ENCODE results near the gene DUSP16.
"Not testable (repeated sequence)": the region's sequence is repeated elsewhere in the genome, so short reads cannot be mapped to it uniquely, and the experiment has no call there.

DUSP16 gene

GRCh38 chr12:12546314-12546772, 16.3 kb downstream of the DUSP16 start:
- DNase-seq (ENCODE audit: low read depth), result no peak

DNA sequence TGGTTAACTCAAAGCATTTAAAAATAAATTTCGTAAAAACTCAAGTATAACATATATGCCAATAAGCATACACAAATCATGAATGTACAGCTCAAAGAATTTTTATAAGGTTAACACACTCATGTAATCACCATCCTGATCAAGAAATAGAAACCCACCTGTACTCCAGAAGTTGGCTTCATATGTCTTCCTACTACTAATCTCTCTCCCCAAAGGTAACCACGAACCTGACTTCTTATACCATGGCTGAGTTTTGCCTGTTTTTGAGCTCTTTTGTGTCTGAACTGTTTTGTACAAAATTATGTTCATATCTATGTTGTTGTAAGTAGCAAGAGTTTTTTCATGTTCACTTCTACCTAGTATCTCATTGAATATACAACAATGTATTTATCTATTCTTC, 18.7 kb downstream of the DUSP16 start:
- no peak for DNase-seq (ENCODE audit: low read depth)

- DNase-seq (ENCODE audit: low read depth), result no peak
Measured at GRCh38 chr12:12542964-12543363, 19.7 kb downstream of the DUSP16 start.

DNA sequence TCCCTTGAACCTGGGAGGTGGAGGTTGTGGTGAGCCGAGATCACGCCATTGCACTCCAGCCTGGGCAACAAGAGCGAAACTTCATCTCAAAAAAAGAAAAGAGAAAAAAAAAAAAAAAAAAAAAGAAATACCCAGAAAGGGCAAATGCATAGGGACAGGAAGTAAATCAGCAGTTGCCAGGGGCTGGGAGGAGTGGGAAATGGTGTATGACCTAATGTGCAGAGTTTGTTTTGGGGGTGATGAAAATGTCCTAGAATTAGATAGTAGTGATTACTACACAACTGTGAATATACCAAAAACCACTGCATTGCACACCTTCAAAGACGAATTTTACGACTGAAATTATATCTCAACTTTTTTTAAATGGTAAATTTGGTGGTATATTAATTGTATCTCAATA, 20.4 kb downstream of the DUSP16 start:
- DNase-seq (ENCODE audit: low read depth), result no peak

- DNase-seq (ENCODE audit: low read depth), result no peak
Measured at GRCh38 chr12:12541782-12542181, 20.9 kb downstream of the DUSP16 start.

- no peak for DNase-seq (ENCODE audit: low read depth)
Measured at GRCh38 chr12:12540261-12541013, 22.2 kb downstream of the DUSP16 start.

DNA sequence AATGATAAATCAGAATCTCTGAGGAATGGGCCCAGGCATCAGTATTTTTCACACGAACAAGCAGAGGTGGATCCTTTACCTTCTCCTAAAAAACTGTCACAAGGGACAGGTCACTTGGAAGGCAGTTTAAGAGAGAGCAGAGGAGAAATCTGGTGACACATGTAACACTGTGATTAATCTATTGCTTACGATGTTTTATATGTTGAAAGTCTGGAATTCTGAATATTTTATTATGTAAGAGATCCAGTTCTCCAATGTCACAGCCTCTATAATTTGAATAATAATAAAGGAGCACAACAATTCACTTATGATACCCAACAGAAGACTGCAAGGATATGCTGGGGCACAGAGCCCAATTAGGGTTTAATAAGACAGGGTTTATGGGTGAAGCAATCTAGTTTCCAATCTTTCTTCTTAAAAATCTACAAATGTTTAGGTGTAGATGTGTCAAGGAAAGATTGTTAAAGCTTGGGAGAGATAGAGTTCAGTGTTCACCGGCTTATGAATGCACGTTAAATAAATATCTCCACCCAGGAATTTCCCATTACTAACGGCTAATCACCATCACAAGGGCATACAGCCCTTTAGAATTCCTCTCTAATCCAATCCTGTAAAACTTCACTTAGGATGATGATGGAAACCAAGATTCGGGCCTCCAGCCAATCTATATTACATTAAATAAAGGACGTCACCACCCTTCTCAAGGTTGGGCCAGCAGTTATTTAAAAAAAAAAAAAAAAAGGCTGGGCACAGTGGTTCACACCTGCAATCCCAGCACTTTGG, 23.4 kb downstream of the DUSP16 start:
- no peak for DNase-seq (ENCODE audit: low read depth)

- DNase-seq (ENCODE audit: low read depth), result no peak
Measured at GRCh38 chr12:12538535-12538934, 24.1 kb downstream of the DUSP16 start.

DNA sequence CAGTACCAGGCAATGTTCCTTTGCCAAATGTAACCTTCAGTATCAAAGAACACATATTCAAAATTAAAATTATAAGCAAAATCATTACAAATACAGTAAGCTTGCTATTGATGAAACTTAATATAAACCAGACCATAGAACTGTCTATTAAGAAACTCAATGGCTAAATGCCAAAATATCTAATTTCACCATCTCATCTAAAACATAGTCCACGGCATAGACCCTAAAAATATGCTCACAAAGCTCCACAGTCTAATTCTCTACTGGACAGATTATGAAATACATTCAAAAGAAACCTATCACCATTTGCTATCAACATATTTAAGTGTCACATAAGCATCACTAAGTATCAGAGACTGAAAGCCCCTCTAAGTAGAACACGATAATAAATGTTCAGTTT, 25.2 kb downstream of the DUSP16 start:
- DNase-seq (ENCODE audit: low read depth), result no peak

DNA sequence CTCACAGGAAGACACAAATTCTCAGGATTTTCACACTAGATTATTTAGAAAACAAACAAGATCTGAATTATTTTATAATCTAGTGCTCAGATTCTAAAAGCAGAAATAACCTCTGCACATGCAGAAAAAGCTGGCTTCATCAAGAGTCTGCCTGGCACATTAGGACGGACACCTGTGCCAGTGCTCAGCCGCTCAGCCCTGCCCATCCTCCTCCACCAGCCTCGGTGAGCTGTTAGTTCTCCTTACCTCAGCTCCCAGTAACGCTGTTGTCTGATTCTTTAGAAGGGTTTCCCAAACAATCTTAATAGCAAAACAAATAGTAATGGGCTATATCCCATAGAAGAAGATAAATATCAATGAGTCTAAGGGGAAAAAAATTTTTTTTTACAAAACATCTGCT, 27.7 kb downstream of the DUSP16 start:
- DNase-seq (ENCODE audit: low read depth), result no peak

GRCh38 chr12:12534166-12534866, 28.3 kb downstream of the DUSP16 start:
- no peak for DNase-seq (ENCODE audit: low read depth)

GRCh38 chr12:12533238-12533829, 29.3 kb downstream of the DUSP16 start:
- no peak for DNase-seq (ENCODE audit: low read depth)

DNA sequence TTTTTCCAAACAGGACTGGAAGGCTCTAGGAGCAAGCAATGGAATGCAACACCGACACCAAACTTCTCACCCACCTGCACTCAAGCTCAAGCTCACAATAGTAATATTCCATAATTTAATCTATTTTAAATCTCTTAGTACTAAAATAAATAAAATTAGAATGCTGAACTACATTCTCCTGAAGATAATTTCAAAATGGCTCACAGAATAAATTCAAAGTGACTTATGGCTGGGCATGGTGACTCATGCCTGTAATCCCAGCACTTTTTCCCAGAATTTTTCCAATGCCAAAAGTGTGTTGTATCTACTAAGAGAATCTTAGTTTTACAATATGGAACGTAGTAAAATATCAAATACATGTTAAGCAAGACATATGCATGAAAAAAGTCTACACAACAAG, 31.5 kb downstream of the DUSP16 start:
- DNase-seq (ENCODE audit: low read depth), result no peak

GRCh38 chr12:12529783-12530421, 32.8 kb downstream of the DUSP16 start:
- no peak for DNase-seq (ENCODE audit: low read depth)

- DNase-seq (ENCODE audit: low read depth), result no peak
Measured at GRCh38 chr12:12528361-12529270, 34.0 kb downstream of the DUSP16 start.

DNA sequence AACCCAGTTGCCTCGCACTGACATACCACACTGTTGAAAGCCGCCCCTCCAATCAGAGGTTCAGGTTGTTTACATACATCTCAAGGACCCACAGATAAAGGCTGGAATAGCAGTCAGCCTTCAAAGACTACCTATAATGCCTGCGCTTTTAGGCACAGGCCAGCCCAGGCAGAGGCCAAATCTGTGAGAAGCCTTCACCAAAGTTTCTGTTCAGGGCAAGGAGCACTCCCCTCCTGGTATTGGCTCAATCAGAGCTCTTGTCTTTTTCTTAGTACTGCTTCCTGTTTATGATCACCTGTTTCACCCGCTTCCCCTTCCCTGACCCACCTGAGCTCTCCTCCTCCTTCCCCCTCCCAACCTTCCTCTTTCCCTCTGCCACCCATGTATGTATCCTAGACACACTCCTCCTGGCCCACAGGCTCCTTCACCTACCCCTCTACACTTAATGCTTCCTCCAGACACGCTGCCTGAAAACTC, 34.8 kb downstream of the DUSP16 start:
- no peak for DNase-seq (ENCODE audit: low read depth)

DNA sequence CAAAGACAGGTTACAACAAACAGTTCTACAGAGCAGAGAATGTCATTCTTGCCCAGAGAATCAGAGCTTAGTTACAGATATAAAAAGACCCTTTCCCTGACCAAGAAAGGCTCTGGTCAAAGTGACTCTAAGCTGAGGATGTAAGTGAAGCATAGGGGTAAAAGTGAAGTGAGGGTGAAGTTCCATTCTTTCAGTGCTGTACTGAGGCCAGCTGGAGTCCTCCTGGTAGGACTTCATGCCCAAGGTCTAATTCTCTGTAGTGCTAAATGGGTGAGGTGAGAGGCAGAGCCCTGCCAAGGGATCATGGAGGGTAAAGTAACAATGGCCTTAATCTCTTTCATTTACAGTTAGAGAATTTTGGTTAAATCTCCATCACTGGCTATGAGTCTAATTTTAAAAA, 38.5 kb downstream of the DUSP16 start:
- no peak for DNase-seq (ENCODE audit: low read depth)

DNA sequence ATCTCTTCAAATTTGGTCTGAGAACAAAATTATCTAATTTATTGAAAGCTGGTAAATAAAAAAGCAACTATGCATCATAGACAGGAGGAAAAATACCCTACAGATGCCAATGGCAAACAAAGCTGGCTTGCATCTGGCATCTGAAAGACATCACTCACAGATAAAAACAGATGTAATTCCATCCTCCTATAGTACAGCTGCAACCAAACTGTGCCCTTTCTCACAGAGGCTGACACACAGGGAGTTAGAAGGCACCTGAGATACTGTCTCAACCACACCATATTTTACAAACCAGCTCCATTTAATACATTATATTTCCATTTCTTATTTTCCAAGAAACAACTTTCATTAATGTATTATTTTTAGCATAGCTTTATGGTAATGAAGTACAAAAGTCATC, 39.4 kb downstream of the DUSP16 start:
- no peak for DNase-seq (ENCODE audit: low read depth)

DNA sequence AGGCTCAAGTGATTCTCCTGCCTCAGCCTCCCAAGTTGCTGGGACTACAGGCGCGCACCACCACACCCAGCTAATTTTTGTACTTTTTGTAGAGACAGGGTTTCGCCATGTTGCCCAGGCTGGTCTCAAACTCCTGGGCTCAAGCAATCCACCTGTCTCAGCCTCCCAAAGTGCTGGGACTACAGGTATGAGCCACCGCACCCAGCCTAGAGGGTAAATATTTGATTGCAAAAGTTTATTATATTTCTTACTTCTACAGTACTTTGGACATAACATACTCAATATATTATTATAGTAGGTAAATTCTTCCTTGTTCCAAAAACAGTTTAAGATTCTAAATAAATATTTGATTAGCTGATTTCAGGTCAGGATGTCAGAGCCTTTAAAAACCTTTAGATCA, 40.0 kb downstream of the DUSP16 start:
- not testable (repeated sequence) for DNase-seq (ENCODE audit: low read depth)

DNA sequence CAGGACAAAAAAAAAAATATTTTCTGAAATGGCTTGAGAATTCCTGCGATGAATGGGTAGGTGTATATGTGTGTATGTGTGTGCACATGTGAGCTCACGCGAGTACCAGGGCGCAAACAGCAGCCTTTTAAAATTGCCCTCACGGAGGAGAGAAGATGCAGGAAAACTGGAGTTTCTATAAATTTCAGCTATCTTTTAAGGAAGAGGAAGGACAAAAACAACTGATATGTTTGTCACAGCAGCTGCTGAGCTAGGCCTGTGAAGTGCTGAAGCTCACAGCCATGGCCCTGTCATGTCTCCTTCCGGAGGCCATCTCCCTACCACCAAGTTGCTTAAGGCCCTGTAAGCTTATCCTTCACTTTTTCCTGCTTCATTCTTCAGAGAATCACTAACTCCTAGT, 40.8 kb downstream of the DUSP16 start:
- DNase-seq (ENCODE audit: low read depth), result no peak

DNA sequence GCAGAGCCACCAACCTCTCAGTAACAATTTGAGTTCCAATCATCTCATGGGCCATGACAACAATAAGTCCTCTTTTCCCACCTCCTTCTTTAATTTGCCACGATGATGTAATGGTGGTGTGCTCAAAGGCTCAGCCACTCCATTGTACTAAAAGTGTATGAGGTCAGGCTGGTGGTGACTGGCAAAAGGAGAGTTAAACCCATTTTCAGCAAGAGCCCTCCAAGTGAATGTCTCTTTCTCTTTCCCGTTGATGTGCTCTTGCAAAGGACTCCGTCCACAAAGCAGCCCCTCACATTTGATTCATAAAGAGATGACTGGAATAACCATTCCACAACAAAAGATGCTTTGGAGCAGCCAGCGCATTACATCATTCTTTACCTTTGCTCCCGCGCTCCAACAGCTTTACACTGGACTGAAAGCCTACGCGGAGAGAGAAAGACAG, 41.6 kb downstream of the DUSP16 start:
- DNase-seq (ENCODE audit: low read depth), result no peak
